SK-N-SH (cell line): ENCODE results near the gene ACTR6.

ENCODE experiments used
- CHD2 ChIP-seq: fragments of 150-350 bp; IDR thresholded peaks from 2 replicates; pipeline ENCODE4 v1.6.1; 2018; ENCODE audit warnings: low read length; ENCODE audit not compliant: partially characterized antibody
- CTCF ChIP-seq: fragments of 200-600 bp; sonication (generic); IDR thresholded peaks from 2 replicates; pipeline ENCODE4 v1.6.1; 2017; ENCODE audit warnings: antibody characterized with exemption, mild to moderate bottlenecking, moderate library complexity
- ELF1 ChIP-seq: IDR thresholded peaks from 2 replicates; pipeline ENCODE4 v1.4.0; 2012
- EP300 ChIP-seq, 2 experiments: IDR thresholded peaks; 2 replicates each; pipeline versions ENCODE4 v1.4.0 to v1.6.1; 2012; ENCODE audit warnings: borderline replicate concordance in 1 of 2, low read depth in 1 of 2, low read length in 1 of 2
- FOXM1 ChIP-seq: IDR thresholded peaks from 2 replicates; pipeline ENCODE4 v1.4.0; 2012; ENCODE audit warnings: low read depth, mild to moderate bottlenecking
- POLR2AphosphoS5 ChIP-seq: IDR thresholded peaks from 2 replicates; pipeline ENCODE4 v1.6.1; 2012; ENCODE audit warnings: low read depth, low read length
- RAD21 ChIP-seq: IDR thresholded peaks from 2 replicates; pipeline ENCODE4 v1.6.1; 2012; ENCODE audit warnings: mild to moderate bottlenecking, low read length
- RFX5 ChIP-seq: IDR thresholded peaks from 2 replicates; pipeline ENCODE4 v1.6.1; 2012; ENCODE audit warnings: mild to moderate bottlenecking, improper control_type of control experiment, low read length
- USF2 ChIP-seq: fragments of 150-350 bp; IDR thresholded peaks from 2 replicates; pipeline ENCODE4 v1.6.1; 2017; ENCODE audit warnings: antibody characterized with exemption, low read length, low read depth, borderline replicate concordance
- TF ChIP-seq, protein P1 (sequence below): IDR thresholded peaks from 2 replicates; pipeline ENCODE4 v1.4.0; 2012; ENCODE audit warnings: low read depth

DNA sequence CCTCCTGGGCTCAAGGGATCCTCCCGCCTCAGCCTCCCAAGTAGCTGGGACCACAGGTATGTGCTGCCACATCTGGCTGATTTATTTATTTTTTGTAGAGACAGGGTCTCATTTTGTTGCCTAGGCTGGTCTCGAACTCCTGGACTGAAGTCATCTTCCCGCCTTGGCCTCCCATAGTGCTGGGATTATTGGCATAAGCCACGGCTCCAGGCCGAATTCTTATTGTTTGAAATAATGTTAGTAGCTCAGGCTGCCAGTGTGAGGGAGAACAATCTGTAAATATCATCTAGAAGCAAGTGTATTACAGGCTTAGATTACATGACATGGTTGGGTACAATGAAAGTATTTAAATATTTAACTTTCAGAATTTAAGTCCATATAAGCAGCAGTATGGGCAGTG lies 8.2 kb downstream of the ACTR6 start:
- TF ChIP-seq CTCF = no peak
- TF ChIP-seq RFX5 = no peak
- TF ChIP-seq RAD21 = no peak
- no peak for TF ChIP-seq POLR2AphosphoS5
- no peak for TF ChIP-seq EP300 (IDR thresholded peaks at IDR 0.05; ENCODE audit: borderline replicate concordance in 1 of 2, low read depth in 1 of 2, low read length in 1 of 2)
- no peak for TF ChIP-seq ELF1
- no peak for TF ChIP-seq FOXM1
- TF ChIP-seq, protein P1, sequence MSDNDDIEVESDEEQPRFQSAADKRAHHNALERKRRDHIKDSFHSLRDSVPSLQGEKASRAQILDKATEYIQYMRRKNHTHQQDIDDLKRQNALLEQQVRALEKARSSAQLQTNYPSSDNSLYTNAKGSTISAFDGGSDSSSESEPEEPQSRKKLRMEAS = no peak
- no peak for TF ChIP-seq CHD2
- no peak for TF ChIP-seq USF2
